Ishikawa (cell line): Measurements from ENCODE around the gene TRAF3IP1.

ENCODE experiments used
- CEBPB ChIP-seq: IDR thresholded peaks from 2 replicates; pipeline ENCODE4 v1.6.1; 2012
- CREB1 ChIP-seq: IDR thresholded peaks from 2 replicates; pipeline ENCODE4 v1.6.1; 2012; ENCODE audit warnings: low read depth
- EGR1 ChIP-seq: IDR thresholded peaks from 2 replicates; pipeline ENCODE4 v1.6.1; 2012
- EP300 ChIP-seq: IDR thresholded peaks from 2 replicates; pipeline ENCODE4 v1.6.1; 2012; ENCODE audit warnings: borderline replicate concordance
- FOXM1 ChIP-seq: IDR thresholded peaks from 2 replicates; pipeline ENCODE4 v1.6.1; 2012; ENCODE audit warnings: low read depth, borderline replicate concordance
- MAX ChIP-seq: IDR thresholded peaks from 2 replicates; pipeline ENCODE4 v1.6.1; 2012
- NFIC ChIP-seq: IDR thresholded peaks from 2 replicates; pipeline ENCODE4 v1.6.1; 2012
- RAD21 ChIP-seq: IDR thresholded peaks from 2 replicates; pipeline ENCODE4 v1.6.1; 2012; ENCODE audit warnings: low read depth
- REST ChIP-seq: IDR thresholded peaks from 2 replicates; pipeline ENCODE4 v1.6.1; 2012; ENCODE audit warnings: low read depth, mild to moderate bottlenecking
- TAF1 ChIP-seq: IDR thresholded peaks from 2 replicates; pipeline ENCODE4 v1.6.1; 2012; ENCODE audit warnings: low read depth, mild to moderate bottlenecking
- TCF12 ChIP-seq: IDR thresholded peaks from 2 replicates; pipeline ENCODE4 v1.6.1; 2012; ENCODE audit warnings: low read depth
- TEAD4 ChIP-seq: IDR thresholded peaks from 2 replicates; pipeline ENCODE4 v1.6.1; 2012
- USF1 ChIP-seq: IDR thresholded peaks from 2 replicates; pipeline ENCODE4 v1.6.1; 2012
- YY1 ChIP-seq: IDR thresholded peaks from 2 replicates; pipeline ENCODE4 v1.6.1; 2012; ENCODE audit warnings: low read depth
- ZBTB7A ChIP-seq: IDR thresholded peaks from 2 replicates; pipeline ENCODE4 v1.6.1; 2012; ENCODE audit warnings: low read depth

TRAF3IP1 gene

GRCh38 chr2:238291550-238292281, 28.6 kb upstream of the TRAF3IP1 start:
- TF ChIP-seq CREB1 (no peak), MAX (no peak), NFIC (no peak), TCF12 (no peak), REST (no peak), ZBTB7A (no peak), USF1 (no peak), TAF1 (no peak)

GRCh38 chr2:238294046-238294392, 26.3 kb upstream of the TRAF3IP1 start:
- TF ChIP-seq TEAD4: no peak

- TF ChIP-seq REST: no peak
- TF ChIP-seq CREB1: no peak
- TF ChIP-seq TCF12: no peak
- no peak for TF ChIP-seq FOXM1
- TF ChIP-seq YY1: no peak
- no peak for TF ChIP-seq TAF1
- no peak for TF ChIP-seq USF1
- no peak for TF ChIP-seq ZBTB7A
- no peak for TF ChIP-seq TEAD4
- no peak for TF ChIP-seq NFIC
- no peak for TF ChIP-seq CEBPB
- no peak for TF ChIP-seq MAX
- no peak for TF ChIP-seq EGR1
These were observed 25.8 kb upstream of the TRAF3IP1 start for GRCh38 chr2:238294393-238295143.

- no peak for TF ChIP-seq YY1
- no peak for TF ChIP-seq RAD21
- no peak for TF ChIP-seq EP300
- TF ChIP-seq EGR1: no peak
- TF ChIP-seq CEBPB: no peak
- TF ChIP-seq FOXM1: no peak
- no peak for TF ChIP-seq TCF12
- no peak for TF ChIP-seq REST
- no peak for TF ChIP-seq TEAD4
- TF ChIP-seq NFIC: no peak
- no peak for TF ChIP-seq TAF1
These were observed 24.9 kb upstream of the TRAF3IP1 start for GRCh38 chr2:238295144-238296112.
